HEK293T (cell line): Measurements from ENCODE around the gene UVRAG.

ENCODE experiments used
- CTCF ChIA-PET: fragments of 350-600 bp; formaldehyde crosslinking; extraction: SDS; loops from one replicate; lab custom pipeline; 2021; ENCODE audit warnings: antibody characterized with exemption, inconsistent platforms; lab: Yijun Ruan, JAX
- POLR2A ChIA-PET: fragments of 350-600 bp; formaldehyde crosslinking; extraction: SDS; loops from one replicate; lab custom pipeline; 2020; ENCODE audit warnings: antibody characterized with exemption, inconsistent platforms; lab: Yijun Ruan, JAX
- DNase-seq: peaks from one replicate; pipeline ENCODE4 v3.0.0; 2012; ENCODE audit warnings: mixed read lengths; ENCODE audit errors: extremely low spot score
- ARNT ChIP-seq: fragments of 450-650 bp; IDR thresholded peaks from 2 replicates; pipeline ENCODE4 v1.6.1; 2017; ENCODE audit warnings: mild to moderate bottlenecking
- BHLHE40 ChIP-seq: fragments of 450-650 bp; IDR thresholded peaks from 2 replicates; pipeline ENCODE4 v1.6.1; 2016; ENCODE audit warnings: mild to moderate bottlenecking, moderate library complexity, borderline replicate concordance
- CTBP1 ChIP-seq: fragments of 450-650 bp; IDR thresholded peaks from 2 replicates; pipeline ENCODE4 v1.6.1; 2016; ENCODE audit warnings: borderline replicate concordance
- ELF4 ChIP-seq: fragments of 450-650 bp; IDR thresholded peaks from 2 replicates; pipeline ENCODE4 v1.6.1; 2017; ENCODE audit warnings: antibody characterized with exemption
- FOXA1 ChIP-seq: fragments of 450-650 bp; IDR thresholded peaks from 2 replicates; pipeline ENCODE4 v1.6.1; 2016; ENCODE audit warnings: mild to moderate bottlenecking
- FOXK2 ChIP-seq: fragments of 450-650 bp; IDR thresholded peaks from 2 replicates; pipeline ENCODE4 v1.6.1; 2016; ENCODE audit warnings: mild to moderate bottlenecking
- FOXM1 ChIP-seq: fragments of 450-650 bp; IDR thresholded peaks from 2 replicates; pipeline ENCODE4 v1.6.1; 2017; ENCODE audit warnings: mild to moderate bottlenecking, borderline replicate concordance
- HDGF ChIP-seq: fragments of 450-650 bp; IDR thresholded peaks from 2 replicates; pipeline ENCODE4 v1.6.1; 2017; ENCODE audit warnings: antibody characterized with exemption, borderline replicate concordance
- L3MBTL2 ChIP-seq: fragments of 450-650 bp; conservative IDR thresholded peaks from 2 replicates; pipeline ENCODE4 v1.6.1; 2016; ENCODE audit warnings: mild to moderate bottlenecking
- LEF1 ChIP-seq: fragments of 450-650 bp; IDR thresholded peaks from 2 replicates; pipeline ENCODE4 v1.6.1; 2017; ENCODE audit warnings: mild to moderate bottlenecking, borderline replicate concordance
- NFRKB ChIP-seq: fragments of 450-650 bp; IDR thresholded peaks from 2 replicates; pipeline ENCODE4 v1.6.1; 2016; ENCODE audit warnings: mild to moderate bottlenecking, moderate library complexity
- PKNOX1 ChIP-seq: fragments of 450-650 bp; IDR thresholded peaks from 2 replicates; pipeline ENCODE4 v1.6.1; 2016
- SP1 ChIP-seq: fragments of 450-650 bp; IDR thresholded peaks from 2 replicates; pipeline ENCODE4 v1.6.1; 2017
- SUZ12 ChIP-seq: fragments of 450-650 bp; IDR thresholded peaks from 2 replicates; pipeline ENCODE4 v1.6.1; 2016; ENCODE audit warnings: mild to moderate bottlenecking
- TARDBP ChIP-seq: fragments of 450-650 bp; IDR thresholded peaks from 2 replicates; pipeline ENCODE4 v1.6.1; 2016
- ZNF384 ChIP-seq: fragments of 450-650 bp; IDR thresholded peaks from 2 replicates; pipeline ENCODE4 v1.6.1; 2016

The UVRAG gene

GRCh38 chr11:76149713-76150112, 334.7 kb downstream of the UVRAG start:
- DNase-seq = no peak
- CTCF ChIA-PET = interaction anchor here (0.6 to 1.5 kb wide), 3 partner anchors 162 to 253 kb away, joined by 3 to 4 read pairs (median 3); no protein-coding TSS in a partner anchor
- TF ChIP-seq BHLHE40 (no peak), SP1 (no peak), L3MBTL2 (no peak), ARNT (no peak), FOXA1 (no peak), FOXK2 (no peak), CTBP1 (no peak), HDGF (no peak), LEF1 (no peak), ELF4 (no peak), NFRKB (no peak)
- POLR2A ChIA-PET = no interaction called here

- no peak for DNase-seq
- TF ChIP-seq SP1 (no peak), FOXM1 (no peak)
- ChIA-PET CTCF (interaction anchor here (0.6 to 1.5 kb wide), 3 partner anchors 162 to 253 kb away, joined by 3 to 4 read pairs (median 3); no protein-coding TSS in a partner anchor), POLR2A (no interaction called here)
These were observed 335.1 kb downstream of the UVRAG start for GRCh38 chr11:76150141-76150540.

DNA sequence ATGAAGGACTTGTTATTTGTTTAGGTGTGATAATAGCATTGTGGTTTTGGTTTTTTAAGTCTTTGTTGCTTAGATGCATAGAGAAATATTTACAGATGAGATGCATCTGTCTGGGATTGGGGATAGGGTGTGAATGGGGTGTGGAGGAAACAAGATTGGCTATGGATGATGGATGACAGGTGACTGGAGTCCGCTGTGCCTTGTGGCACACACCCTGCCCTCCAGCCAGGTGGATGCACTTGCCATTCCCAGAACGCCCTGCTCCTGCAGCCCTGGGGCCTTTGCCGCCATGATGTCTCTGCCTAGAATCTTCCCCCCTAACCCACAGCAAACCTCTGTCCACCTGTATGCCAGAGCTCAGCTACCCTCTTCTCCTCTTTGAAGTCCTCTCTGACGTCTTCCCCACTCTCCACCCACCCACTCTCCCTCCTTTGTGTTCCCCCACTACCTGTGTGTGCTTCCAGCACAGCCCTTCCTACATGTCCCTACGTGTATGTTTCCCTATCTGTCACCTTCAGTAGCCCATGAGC, 336.6 kb downstream of the UVRAG start:
- DNase-seq = no peak
- CTCF ChIA-PET = interaction anchor here (0.5 to 1.6 kb wide), 25 partner anchors 9 to 350 kb away, joined by 3 to 35 read pairs (median 4); no protein-coding TSS in a partner anchor
- TF ChIP-seq ELF4 (no peak), SUZ12 (no peak), L3MBTL2 (no peak), FOXA1 (no peak), SP1 (no peak), ZNF384 (no peak), FOXK2 (no peak), HDGF (no peak), PKNOX1 (no peak), NFRKB (no peak), CTBP1 (no peak), FOXM1 (no peak), BHLHE40 (no peak), ARNT (no peak), TARDBP (no peak), LEF1 (no peak)
- POLR2A ChIA-PET = interaction anchor here (1.3 kb wide), 1 partner anchor 254 kb away, joined by 5 read pairs; no protein-coding TSS in a partner anchor

DNA sequence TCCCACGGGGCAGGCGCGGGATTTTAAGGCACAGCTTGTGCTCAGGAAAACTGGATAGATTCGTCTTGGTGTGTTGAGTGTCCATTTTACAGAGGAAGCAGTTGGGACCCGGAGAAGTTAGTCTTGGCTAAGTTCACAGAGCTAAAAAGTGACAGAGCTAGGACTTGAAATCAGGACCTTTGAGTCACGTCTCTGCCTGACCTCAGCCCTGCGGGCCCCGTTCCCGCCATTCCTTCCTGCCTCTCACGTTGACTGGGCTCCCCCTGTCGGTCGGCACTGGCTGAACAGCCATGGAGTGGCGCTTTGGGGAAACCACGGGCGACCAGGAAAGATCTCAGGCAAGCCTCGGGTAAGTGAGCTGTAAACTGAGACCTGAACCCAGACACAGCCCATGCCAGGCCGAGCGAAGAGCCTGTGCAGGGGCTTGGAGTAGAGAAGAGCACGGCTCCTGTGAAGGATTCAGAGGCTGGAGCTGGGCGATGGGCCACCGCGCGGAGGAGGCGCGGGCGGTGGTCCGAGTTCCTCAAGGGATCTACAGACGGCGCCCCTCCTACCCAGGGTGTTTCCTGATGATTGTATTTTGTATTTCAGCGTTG, 337.2 kb downstream of the UVRAG start:
- ChIA-PET POLR2A (interaction anchor here (1.0 to 1.3 kb wide), 2 partner anchors 255 to 429 kb away, joined by 3 to 5 read pairs; no protein-coding TSS in a partner anchor), CTCF (interaction anchor here (0.5 to 1.6 kb wide), 25 partner anchors 8 to 350 kb away, joined by 3 to 35 read pairs (median 4); no protein-coding TSS in a partner anchor)
- DNase-seq = peak; percentile 90
- TF ChIP-seq TARDBP = no peak
- TF ChIP-seq L3MBTL2 = peak; percentile 83

DNA sequence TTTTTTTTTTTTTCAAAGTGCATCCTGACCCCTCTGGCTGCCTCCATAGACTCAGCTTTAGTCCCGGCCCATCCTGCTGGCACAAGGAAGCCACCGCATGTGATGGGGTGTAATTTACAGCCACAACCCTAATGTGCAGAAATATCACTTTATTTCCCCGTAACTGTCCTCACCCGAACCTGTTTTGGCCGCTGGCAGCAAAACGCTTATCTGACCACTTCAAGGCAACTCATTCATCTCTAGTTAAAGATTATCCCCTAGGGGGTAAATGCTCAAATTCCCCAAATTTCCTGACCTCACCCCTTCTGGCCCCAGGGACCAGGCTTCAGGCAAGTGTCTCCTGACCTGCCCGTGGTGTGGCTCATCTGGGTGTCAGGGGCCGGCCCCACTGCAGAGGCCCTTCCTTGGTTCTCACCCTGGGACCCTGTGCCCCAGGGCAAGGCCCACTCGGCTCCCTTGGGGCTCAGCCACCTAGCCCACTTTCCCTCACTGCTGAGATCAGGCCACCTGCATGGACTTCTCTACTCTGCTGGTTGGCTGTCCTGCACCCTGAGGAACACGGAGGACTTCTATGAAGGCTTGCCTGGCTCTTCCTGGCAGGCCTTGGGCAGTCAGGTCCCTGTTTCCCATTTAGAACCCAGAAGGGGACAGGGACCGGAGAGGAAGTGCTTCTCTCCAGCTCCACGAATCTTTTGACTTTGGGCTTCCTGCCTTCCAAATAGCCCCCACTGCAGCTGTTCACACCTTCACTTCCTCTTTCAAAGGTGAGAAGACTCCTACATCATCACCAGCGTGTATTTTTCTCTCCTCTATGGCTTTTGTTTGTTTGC, 337.9 kb downstream of the UVRAG start:
- no peak for DNase-seq
- ChIA-PET CTCF (interaction anchor here (0.6 to 1.6 kb wide), 16 partner anchors 8 to 351 kb away, joined by 3 to 35 read pairs (median 4); no protein-coding TSS in a partner anchor), POLR2A (interaction anchor here (1.0 to 1.3 kb wide), 2 partner anchors 256 to 430 kb away, joined by 3 to 5 read pairs; no protein-coding TSS in a partner anchor)
- TF ChIP-seq BHLHE40 = no peak
- no peak for TF ChIP-seq ZNF384
- TF ChIP-seq L3MBTL2 = no peak
- no peak for TF ChIP-seq TARDBP
- TF ChIP-seq NFRKB = no peak
- TF ChIP-seq HDGF = no peak

DNA sequence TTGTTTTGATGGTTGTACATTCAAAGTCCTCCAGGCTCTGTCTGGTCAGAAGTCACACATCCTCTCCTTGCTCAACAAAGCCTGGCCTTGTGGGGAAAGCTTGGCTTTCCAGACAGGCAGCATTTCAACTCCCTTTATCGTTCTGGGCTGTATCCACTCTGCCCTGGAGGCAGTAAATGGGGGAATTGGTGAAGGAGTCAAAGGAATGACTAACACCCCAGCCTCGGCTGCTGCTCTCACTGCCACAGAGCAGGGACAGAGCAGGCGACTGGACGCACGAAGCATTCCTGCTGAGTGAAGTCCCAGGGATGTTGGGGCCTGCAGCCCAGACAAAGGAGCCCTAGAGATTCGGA, 338.5 kb downstream of the UVRAG start:
- CTCF ChIA-PET = no interaction called here
- POLR2A ChIA-PET = no interaction called here
- TF ChIP-seq HDGF (no peak), L3MBTL2 (no peak), SP1 (no peak), PKNOX1 (no peak), FOXK2 (no peak), BHLHE40 (no peak), SUZ12 (no peak), ARNT (no peak), NFRKB (no peak), LEF1 (no peak), FOXM1 (no peak), CTBP1 (no peak), ZNF384 (no peak), FOXA1 (no peak), TARDBP (no peak), ELF4 (no peak)
- DNase-seq = no peak
